Stimulated activated CD4-positive, alpha-beta T cell treated with anti-CD3 and anti-CD28 coated beads, Interleukin-15, amount 100 ng/mL, for 48 hours (primary cell): Measurements from ENCODE around the gene CNTN5.
"Not testable (repeated sequence)": the region's sequence is repeated elsewhere in the genome, so short reads cannot be mapped to it uniquely, and the experiment has no call there.

ENCODE experiments used
- DNase-seq, 2 donors: peaks; one replicate each; pipeline ENCODE4 v3.0.0-alpha.2; 2020; ENCODE audit warnings: low read depth in 2 of 2

The CNTN5 gene

DNA sequence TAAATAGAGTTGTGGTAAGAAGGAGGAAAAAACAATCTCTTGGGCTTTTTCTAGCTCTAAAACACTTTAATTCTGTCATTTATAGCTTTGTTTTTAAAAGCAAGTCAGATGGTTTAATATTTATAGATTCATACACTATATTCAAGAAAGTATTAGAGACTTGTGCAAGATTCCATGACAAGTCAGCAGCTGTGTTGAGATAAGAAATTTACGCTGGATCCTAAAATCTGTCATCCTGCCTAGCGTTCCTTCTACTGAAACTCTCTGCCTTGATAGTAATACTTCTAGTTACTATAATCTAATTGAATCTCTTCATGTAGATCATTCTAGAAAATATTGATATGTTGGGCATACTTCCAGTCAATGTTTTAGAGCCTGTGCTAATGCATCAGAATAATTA lies 721.8 kb downstream of the CNTN5 start:
- no peak for DNase-seq

DNA sequence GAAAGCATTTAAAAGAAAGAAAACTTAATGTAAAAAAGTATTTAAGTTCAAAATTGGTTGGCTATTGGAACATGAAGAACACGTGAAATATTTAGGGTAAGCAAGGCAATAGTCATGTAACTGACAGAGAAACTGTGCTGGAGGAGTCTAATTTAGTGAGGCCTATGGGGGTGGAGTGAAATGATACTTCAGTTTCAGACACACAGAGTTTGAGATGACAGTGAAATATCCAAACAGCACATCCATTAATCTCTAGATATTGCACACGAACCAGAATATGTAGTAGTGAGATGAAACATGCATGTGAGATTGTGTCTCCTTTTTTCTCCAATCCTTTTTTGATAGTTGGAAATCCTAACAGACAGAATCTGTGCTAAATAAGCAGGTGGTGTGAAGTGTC lies 739.0 kb downstream of the CNTN5 start:
- no peak for DNase-seq

DNA sequence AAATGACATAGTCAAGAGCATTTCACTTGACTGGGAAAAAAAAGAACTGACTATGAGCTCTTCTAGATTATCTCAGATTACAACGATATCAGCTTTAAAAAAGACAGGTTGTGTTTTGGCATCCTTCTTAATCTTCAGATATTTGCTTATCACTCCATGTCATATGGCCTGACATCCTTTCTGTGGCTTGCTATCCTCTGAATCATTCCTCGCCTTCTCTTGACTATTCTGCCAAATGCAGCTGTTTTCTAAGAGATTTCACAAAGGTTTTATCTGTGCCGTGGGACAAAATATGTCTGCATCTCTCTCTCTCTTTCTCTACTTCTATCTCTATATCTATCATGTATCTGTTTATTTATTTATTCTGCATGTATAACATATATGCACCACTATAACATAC lies 746.1 kb downstream of the CNTN5 start:
- no peak for DNase-seq

DNA sequence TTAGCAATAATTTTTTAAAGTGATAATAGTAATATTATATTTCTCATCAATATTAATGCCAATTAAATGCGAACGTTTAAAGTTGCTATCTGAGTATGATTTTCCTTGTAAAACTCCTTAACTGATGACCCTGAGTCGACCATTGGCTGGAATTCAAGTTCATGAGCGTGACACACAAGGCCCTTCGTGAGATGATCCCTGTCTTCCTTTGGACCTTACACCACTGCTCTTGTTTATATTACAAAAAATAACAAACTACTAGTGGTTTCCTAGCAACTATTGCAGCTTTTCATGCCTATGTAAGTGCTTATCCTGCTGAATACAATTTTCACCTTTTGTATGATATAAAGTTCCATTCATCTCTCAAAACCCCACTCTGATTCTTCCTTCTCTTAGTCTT lies 752.9 kb downstream of the CNTN5 start:
- DNase-seq: no peak

DNA sequence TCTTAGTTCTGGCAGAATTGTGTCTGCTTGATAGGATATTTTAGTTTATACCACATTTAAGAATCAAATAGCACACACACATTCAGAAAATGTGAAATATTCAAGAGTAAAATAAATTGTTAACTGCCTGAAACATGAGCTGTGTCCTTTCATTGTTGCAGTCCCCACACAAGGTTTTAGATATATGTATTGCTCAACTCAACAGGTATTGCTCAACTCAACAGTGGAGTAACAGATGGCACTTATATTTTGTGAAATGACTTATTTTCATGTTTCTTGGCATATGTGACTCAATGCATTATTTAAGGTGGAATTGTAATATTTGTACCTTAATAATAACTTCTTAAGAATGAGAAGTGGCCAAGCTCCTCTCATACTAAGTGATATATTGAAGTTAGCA lies 760.3 kb downstream of the CNTN5 start:
- no peak for DNase-seq

DNA sequence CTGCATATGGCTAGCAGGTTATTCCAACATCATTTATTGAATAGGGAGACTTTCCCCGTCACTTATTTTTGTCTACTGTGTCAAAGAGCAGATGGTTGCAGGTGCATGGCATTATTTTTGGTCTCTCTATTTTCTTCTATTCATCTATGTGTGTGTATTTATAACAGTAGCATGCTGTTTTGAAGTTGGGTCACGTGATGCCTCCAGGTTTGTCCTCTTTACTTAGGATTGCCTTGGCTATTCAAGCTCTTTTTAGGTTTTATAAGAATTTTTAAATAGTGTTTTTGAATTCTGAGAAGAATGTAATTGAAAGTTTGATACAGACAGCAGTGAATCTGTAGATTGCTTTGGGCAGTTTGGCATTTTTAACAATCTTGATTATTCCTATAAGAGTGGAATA lies 770.6 kb downstream of the CNTN5 start:
- no peak for DNase-seq

DNA sequence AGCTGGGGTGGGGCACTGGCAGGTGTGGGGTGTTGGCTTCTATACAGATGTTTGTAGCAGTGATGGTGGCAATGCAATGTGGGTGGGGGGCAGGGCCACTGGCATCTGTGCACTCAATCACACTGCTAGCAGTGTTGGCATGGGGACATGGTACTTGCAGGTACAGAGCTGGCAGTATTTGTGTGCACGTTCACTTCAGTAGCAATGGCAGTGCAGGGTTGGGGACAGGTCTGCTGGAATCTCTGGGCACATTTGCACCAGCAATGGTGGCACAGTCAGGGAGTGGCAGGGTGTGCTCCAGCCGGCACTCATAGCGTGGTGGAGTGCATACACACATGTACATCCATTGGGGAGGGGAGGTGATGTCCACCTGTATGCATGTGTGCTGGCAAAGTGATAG lies 775.2 kb downstream of the CNTN5 start:
- no peak for DNase-seq

DNA sequence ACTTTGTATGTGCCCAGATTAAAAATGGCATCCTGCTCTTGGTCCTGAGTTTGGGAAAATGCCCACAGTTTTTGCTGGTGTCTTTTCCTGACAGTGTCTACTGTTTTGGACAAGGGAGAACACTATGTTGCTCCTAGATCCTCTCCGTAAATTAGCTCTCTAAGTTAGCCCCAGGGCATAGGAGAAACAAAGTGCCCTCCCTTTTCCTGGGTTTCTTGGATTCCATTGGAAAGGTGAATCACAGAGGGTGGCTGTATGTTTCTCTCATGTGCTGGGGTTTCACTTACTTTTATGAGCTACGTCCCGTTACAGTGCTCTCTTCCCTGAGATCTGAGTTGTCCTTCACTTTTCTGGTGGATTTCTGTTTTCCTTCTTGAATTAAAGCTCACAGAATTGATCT lies 782.8 kb downstream of the CNTN5 start:
- no peak for DNase-seq

DNA sequence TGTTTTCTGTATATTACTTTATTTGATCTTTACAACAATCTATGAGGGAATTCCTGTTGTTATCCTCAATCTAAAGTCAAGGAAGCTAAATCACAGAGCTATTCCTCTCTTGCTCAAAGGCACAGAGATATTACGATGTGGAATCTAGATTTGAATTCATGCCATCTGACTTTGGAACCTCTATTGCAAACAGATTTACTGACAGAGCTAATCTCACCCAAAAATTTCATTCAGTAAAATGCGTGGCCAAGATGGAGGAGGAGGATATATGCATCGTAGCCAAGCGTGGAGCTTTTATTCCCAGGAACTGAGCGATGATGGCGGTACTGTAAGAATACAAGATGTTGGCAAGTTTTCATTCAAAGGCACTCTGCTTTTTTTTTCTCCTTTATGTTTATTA lies 791.8 kb downstream of the CNTN5 start:
- DNase-seq: no peak

DNA sequence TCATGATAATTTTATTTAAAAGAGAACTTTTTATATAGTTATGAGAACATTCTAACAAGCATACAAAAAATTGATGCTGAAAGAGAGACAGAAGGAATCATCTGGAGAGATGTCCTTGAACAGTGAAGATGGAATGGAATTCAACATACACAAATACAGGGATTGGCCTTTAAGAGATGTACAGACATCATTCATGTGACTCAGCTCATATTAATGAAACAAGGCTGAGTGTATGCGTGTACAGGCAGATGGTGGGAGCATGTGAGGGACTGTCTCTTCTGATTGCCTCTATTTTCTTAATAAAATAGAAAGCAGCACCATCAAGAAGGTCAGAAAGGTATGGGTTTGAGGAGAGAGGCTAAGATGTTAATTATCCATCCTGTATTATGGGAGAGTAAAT lies 793.3 kb downstream of the CNTN5 start:
- DNase-seq: no peak

DNA sequence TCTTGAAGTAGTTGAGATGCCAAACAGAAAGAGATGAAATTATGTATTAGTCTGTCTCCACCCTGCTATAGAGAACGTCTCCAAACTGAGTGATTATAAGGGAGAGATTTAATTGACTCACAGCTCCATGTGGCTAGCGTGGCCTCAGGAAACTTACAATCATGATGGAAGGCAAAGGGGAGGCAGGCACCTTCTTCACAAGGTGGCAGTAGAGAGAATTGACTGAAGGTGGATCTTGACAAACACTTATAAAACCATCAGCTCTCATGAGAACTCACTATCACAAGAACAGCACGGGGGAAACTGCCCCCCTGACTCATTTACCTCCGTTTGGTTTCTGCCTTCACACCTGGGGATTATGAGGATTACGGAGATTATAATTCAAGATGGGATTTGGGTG lies 794.0 kb downstream of the CNTN5 start:
- no peak for DNase-seq

DNA sequence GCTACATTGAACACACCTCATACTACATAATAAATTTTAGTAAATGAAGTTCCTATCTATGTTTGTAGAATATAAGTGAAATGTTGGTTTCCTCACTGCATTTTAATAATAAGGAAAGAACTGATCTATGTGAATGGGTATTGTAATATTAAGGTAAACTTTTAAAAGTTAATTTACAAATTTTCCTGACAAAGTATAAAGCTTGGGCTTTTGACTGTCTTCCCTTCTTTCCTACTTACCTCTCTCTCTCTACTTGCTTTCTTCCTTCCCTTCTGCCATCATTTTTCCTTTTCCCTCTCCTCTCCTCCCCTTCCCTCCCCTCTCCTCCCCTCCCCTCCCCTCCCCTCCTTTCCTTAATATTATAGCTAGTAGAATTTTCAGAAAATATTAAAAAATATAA lies 798.2 kb downstream of the CNTN5 start:
- no peak for DNase-seq

DNA sequence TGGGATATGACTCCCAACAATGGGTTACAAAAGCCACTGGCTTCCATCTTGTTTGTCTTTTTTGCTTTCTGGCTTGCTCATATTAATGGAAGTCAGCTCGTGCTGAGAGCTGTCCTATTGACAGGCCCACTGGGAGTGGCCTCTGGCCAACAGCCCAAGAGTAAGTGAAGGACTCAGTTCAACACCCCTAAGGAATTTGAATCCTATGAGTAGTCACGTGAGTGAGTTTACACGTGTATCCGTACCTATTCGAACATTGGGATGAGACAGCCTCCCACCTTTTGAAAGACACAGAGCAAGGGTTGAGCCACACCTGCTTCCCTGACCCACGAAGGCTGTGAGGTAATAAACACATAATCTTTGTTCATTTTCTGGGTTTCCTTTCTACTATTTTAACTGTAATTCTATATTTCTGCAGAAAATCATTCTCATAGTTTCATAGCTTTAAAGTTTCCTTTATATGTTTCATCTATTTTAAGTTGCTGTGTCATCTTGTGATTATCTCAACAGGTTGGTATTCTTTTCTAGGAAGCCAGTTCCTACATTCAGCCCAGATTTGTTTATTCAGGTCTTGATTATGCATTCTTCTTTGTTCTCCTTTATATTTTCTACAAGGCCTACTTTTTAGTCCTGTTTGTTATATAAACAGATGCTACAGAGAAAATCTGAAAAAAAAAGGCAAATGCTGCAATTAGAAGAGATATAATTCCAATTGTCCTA lies 802.3 kb downstream of the CNTN5 start:
- no peak for DNase-seq

DNA sequence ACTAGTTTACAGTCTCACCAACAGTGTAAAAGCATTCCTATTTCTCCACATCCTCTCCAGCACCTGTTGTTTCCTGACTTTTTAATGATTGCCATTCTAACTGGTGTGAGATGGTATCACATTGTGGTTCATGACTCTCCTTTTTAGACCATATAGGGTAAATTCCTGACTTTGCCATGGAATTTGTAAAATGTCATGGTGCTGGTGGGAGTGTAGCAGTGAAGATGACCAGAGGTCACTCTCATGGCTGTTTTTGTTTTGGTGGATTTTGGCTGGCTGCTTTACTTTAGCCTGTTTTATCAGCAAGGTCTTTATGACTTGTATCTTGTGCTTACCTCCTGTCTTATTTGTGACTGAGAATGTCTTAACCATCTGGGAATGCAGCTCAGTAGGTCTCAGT lies 816.0 kb downstream of the CNTN5 start:
- not testable (repeated sequence) for DNase-seq

DNA sequence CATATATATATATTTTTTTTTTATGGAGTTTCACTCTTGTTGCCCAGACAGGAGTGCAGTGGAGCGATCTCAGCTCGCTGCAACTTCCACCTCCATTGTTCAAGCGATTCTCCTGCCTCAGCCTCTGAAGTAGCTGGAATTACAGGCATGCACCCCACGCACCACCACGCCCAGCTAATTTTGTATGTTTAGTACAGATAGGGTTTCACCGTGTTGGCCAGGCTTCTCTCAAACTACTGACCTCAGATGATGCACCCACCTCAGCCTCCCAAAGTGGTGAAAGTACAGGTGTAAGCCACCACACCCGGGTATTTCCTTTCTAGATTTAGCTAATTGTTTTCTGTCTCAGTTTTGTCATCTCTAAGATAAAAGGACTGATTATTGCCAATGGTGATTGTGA lies 821.1 kb downstream of the CNTN5 start:
- no peak for DNase-seq

DNA sequence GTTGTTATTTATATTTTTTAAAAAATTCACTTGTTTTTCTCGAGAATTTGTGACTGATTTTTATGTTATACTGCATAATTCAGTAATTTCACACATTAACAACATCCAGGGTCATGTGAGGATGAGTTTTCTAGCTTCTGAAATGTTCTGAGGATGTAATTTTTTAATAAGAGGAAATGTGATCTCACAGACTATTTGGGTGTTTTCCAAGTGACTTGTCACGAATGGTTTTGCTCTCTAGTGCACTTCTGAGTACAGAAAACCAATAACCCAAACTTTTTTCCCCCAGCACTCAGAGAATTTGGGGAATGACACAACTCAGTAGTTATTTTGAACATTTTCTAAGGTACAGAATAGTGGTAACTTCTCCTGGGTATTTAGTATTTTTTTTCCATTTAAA lies 845.2 kb downstream of the CNTN5 start:
- DNase-seq: no peak

DNA sequence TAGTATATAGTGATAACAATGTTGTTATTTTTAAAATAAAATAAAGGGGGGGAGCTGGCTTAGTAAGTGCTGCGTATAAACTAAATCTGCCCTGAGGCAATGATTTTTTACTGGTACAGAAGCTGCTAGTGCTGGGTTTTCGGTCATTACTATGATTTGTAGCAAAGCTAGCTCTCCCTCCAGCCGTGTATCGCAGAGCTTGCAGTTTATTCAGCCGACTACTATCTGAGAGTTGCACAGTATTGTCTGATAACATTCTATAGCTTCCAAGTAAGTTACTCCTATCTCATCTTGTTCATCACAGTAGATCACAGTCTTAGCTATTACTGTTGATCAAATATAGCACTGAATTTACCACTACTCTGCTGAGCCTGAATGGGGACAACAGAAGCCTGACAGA lies 860.9 kb downstream of the CNTN5 start:
- no peak for DNase-seq

DNA sequence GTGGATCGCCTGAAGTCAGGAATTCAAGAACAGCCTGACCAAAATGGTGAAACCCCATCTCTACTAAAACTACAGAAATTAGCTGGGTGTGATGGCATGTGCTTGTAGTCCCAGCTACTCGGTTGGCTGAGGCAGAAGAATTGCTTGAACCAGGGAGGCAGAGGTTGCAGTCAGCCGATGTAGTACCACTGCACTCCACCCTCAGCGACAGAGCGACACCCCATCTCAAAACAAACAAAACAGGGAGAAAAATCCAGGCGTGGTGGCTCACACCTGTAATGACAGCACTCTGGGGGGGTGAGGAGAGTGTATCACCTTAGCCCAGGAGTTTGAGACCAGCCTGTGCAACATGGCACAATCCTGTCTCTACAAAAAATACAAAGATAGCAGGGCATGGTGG lies 864.0 kb downstream of the CNTN5 start:
- DNase-seq: no peak

DNA sequence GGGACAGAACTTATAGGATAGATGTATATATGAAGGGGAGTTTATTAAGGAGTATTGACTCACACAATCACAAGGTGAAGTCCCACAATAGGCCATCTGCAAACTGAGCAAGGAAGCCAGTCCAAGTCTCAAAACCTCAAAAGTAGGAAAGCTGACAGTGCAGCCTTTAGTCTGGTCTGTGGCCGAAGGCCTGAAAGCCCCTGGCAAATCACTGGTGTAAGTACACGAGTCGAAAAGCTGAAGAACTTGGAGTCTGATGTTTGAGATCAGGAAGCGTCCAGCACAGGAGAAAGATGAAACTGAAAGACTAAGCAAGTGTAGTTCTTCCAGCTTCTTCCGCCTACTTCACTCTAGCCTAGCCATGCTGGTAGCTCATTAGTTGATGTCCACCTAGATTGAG lies 866.7 kb downstream of the CNTN5 start:
- no peak for DNase-seq

DNA sequence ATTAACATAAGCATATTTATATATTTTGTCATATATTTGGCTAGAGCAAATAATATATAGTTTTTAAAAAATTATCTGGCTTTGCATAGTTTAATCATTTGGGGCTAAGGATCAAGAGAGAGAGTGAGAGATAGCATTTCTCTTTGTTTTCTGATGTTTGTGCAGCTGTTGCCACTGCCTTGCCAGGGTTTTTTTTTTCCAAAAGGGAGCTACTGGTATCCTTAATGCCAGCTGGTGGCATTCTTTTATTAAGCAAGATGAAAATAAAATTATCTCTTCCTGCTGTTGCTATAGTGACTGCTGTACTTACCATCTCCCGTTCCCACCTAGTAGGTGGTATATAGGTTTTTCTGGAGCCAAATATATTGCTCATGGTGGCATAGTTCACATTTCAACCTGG lies 873.1 kb downstream of the CNTN5 start:
- no peak for DNase-seq

DNA sequence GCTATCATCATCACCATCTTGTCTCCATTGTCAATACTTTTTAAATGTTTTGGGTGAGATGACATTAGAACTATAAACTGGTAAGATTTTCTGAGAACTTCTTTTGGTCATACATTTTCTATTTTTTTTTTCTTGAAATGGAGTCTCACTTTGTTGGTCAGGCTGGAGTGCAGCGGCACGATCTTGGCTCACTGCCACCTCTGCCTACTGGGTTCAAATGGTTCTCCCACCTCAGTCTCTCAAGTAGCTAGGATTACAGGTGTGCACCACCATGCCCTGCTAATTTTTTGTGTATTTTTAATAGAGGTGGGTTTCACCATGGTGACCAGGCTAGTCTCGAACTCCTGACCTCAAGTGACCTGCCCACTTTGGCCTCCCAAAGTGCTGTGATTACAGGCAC lies 880.4 kb downstream of the CNTN5 start:
- DNase-seq: no peak

DNA sequence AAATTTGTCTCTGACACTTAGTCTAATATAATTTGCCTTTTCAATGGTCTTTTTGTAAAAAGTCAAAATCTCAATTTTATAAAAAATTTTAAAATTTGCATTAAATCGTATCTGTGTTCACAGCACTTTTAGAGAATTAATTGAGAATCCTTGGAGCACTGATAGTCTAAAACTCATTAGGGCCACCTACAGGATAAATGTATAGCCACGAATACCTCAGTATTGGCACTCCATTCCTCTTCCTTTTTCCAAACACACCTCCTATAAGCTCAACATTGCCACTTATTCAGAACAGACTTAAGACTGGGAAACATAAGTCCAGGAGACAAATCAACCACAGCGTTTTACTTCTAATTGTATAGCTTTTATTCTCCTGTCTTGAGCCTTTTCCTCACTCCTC lies 890.4 kb downstream of the CNTN5 start:
- DNase-seq: no peak

DNA sequence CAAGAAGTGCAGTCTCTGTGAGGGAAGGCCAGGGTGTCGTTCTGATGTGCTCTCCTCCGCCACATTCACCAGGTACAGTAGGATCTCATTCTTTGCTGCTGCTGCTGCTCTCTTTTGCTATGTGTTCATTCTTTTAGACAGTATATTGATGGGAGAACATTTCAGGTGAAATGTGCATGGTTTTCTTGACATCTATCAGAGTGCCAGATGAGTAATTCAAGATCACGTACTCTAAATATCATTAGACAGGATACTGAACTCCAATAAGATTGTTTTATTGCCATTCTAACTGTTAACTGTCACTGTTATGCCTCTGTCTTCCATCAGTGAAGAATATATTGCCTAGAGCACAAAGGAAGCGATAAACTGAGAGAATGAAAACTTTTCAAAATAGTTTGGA lies 895.3 kb downstream of the CNTN5 start:
- no peak for DNase-seq

DNA sequence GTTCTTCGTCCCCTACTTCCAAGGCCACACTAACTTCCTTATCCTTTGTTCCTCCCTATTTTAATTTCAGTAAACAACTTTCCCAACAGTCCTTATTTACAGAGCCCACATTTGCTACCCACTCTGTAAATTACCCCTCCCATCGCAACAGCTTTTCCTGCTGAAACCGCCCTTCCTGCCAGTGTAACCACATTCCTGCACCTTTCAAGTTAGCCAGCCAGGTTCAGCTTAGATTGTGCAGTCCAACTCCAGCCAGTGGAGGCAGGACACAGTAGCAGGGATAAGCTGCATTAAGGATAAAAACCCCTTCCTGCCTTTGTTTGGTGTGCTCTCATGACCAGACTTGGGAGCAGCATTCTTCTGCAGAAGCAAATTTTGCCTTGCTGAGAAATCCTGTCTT lies 898.0 kb downstream of the CNTN5 start:
- DNase-seq: no peak

DNA sequence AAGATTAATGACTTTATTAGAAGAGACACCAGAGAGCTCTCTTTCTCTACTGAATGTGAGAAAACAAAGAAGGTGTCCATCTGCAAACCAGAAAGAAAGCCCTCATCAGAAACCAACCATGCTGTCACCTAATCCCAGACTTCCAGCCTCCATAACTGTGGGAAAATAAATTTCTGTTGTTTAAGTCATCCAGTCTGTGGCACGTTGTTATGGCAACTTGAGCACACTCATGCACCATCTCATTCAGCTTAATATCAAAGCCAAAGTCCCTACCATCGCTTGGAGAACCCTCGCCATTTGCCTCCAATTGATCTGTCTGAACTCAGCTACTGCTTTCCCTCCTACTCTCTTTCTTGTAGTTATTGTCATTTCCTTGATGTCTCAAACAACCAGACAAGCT lies 900.2 kb downstream of the CNTN5 start:
- DNase-seq: no peak
